HepG2 (cell line): ENCODE results near the gene MYO5B. TPM values are rescaled to one million over a fixed set of nuclear protein-coding genes. Genes with fewer than 3 reads are reported as not detected.

Source experiments
- ATAC-seq: fragments of 200-7000 bp; cut with Tn5 transposase; 3 replicates; pipeline ENCODE4 v1.9.1; 2020; ENCODE audit warnings: mild to moderate bottlenecking, moderate library complexity
- BruUV-seq: library from RNA; stranded (reverse); fragments of 400-500 nt; replicated peaks from 2 replicates; lab custom pipeline; 2021; lab: Mats Ljungman, UMichigan
- CTCF ChIA-PET: fragments of 300-600 bp; formaldehyde crosslinking; extraction: SDS; loops from one replicate; lab custom pipeline; 2021; ENCODE audit warnings: low total read pairs, inconsistent platforms, low intra/inter-chr PET ratio; lab: Yijun Ruan, JAX
- POLR2A ChIA-PET: fragments of 350-600 bp; sonication (Branson Sonifier 250); formaldehyde crosslinking; loops from one replicate; lab custom pipeline; 2020; ENCODE audit warnings: antibody characterized with exemption, inconsistent platforms; lab: Yijun Ruan, JAX
- DNase-seq: peaks from one replicate; pipeline ENCODE4 v3.0.0-alpha.2; 2015; ENCODE audit warnings: low spot score
- FAIRE-seq: peaks from 3 replicates; lab custom pipeline; 2011; peaks lifted over from hg19 to GRCh38; lab: Jason Lieb, UNC
- H2AFZ ChIP-seq: one replicate; pipeline ENCODE4 v1.6.1; 2011; ENCODE audit warnings: low read length, inconsistent platforms
- H3K27ac ChIP-seq: fragments of 300-600 bp; 3 replicates; pipeline ENCODE4 v1.8.0; 2011; ENCODE audit warnings: mixed run types, mild to moderate bottlenecking, mixed read lengths, low read length, inconsistent platforms; ENCODE audit not compliant: insufficient read depth; ENCODE audit errors: extremely low read length
- H3K27me3 ChIP-seq, 2 experiments: fragments of 200-600 bp in 1 of 2; 2 replicates in 1 of 2; 3 replicates in 1 of 2; pipeline versions ENCODE4 v1.6.0 to v1.8.0; 2011; ENCODE audit warnings: low read length in 2 of 2, mild to moderate bottlenecking in 2 of 2, moderate library complexity in 2 of 2, inconsistent platforms in 1 of 2; ENCODE audit not compliant: insufficient read depth in 2 of 2, control insufficient read depth in 1 of 2
- H3K36me3 ChIP-seq, 2 experiments: fragments of 200-600 bp in 1 of 2; replicated peaks in 1 of 2; 2 replicates in 1 of 2; 3 replicates in 1 of 2; pipeline versions ENCODE4 v1.5.1 to v1.8.0; 2011; ENCODE audit warnings: low read length in 2 of 2, inconsistent platforms in 1 of 2; ENCODE audit not compliant: insufficient read depth in 2 of 2, control insufficient read depth in 1 of 2
- H3K4me1 ChIP-seq: 2 replicates; pipeline ENCODE4 v1.5.1; 2012; ENCODE audit warnings: low read length, inconsistent platforms; ENCODE audit not compliant: insufficient read depth
- H3K4me2 ChIP-seq: 2 replicates; pipeline ENCODE4 v1.6.0; 2011; ENCODE audit warnings: low read depth, low read length, inconsistent platforms
- H3K4me3 ChIP-seq, 3 experiments: fragments of 200-600 bp in 1 of 3; sonication (generic), shearing (Covaris generic) in 1 of 3; replicated peaks in 1 of 3; 2 replicates each; pipeline ENCODE4 v1.5.1; 2011 to 2016; ENCODE audit warnings: low read length in 3 of 3, inconsistent platforms in 2 of 3, low read depth in 2 of 3, mild to moderate bottlenecking in 2 of 3, control low read depth in 1 of 3, mixed read lengths in 1 of 3; ENCODE audit not compliant: insufficient read depth in 1 of 3
- H3K79me2 ChIP-seq: one replicate; pipeline ENCODE4 v1.6.1; 2011; ENCODE audit warnings: low read length, inconsistent platforms; ENCODE audit not compliant: insufficient read depth
- H3K9ac ChIP-seq: 2 replicates; pipeline ENCODE4 v1.6.0; 2011; ENCODE audit warnings: mild to moderate bottlenecking, low read depth, low read length, inconsistent platforms; ENCODE audit not compliant: insufficient read depth
- H3K9me3 ChIP-seq: 2 replicates; pipeline ENCODE4 v1.5.1; 2012; ENCODE audit warnings: mild to moderate bottlenecking, low read length
- H4K20me1 ChIP-seq: 2 replicates; pipeline ENCODE4 v1.6.0; 2011; ENCODE audit warnings: inconsistent platforms, mild to moderate bottlenecking, low read length, moderate library complexity; ENCODE audit not compliant: insufficient read depth
- HBP1 ChIP-seq: IDR thresholded peaks from 2 replicates; pipeline ENCODE4 v1.6.1; 2016; ENCODE audit warnings: low read depth, control low read depth
- HOXA7 ChIP-seq: sonication (generic); formaldehyde crosslinking; IDR thresholded peaks from 2 replicates; pipeline ENCODE4 v1.8.1; 2022; ENCODE audit warnings: mild to moderate bottlenecking, missing genetic modification reagents, moderate library complexity
- TIGD3 ChIP-seq: sonication (generic); formaldehyde crosslinking; IDR thresholded peaks from 2 replicates; pipeline ENCODE4 v1.5.1; 2020; ENCODE audit warnings: mild to moderate bottlenecking, missing genetic modification reagents, borderline replicate concordance
- ZNF264 ChIP-seq: sonication (generic); formaldehyde crosslinking; IDR thresholded peaks from 2 replicates; pipeline ENCODE4 v1.4.0; 2020; ENCODE audit warnings: missing genetic modification reagents
- ZNF326 ChIP-seq: sonication (generic); formaldehyde crosslinking; IDR thresholded peaks from 2 replicates; pipeline ENCODE4 v1.4.0; 2020; ENCODE audit warnings: missing genetic modification reagents, borderline replicate concordance
- ZSCAN12 ChIP-seq: sonication (generic); formaldehyde crosslinking; IDR thresholded peaks from 2 replicates; pipeline ENCODE4 v1.9.0; 2021; ENCODE audit warnings: mild to moderate bottlenecking, missing genetic modification reagents
- WGBS: methylation state at CpG from one replicate; pipeline ENCODE4 v1.1.6; 2017; ENCODE audit warnings: low lambda C conversion rate; 5-methylcytosine and 5-hydroxymethylcytosine counted together
- in situ Hi-C: cut with HindIII; loops from 2 replicates; pipeline ENCODE4 v1.10.0; 2017; ENCODE audit warnings: low pct_unique_long_range_greater_than_20kb; ENCODE audit not compliant: extremely low pct_ligation_motif_present
- intact Hi-C: fragments of 100-400 bp; cut with micrococcal nuclease; formaldehyde crosslinking; loops from one replicate; pipeline ENCODE4 v1.10.0; 2022; ENCODE audit not compliant: unreplicated experiment
- polyA plus RNA-seq, 8 experiments: library from polyadenylated mRNA; depleted of rRNA in 3 of 8; stranded (reverse) in 7 of 8; unstranded in 1 of 8; fragments of >200 nt; fragmentation: Illumina TruSeq in 4 of 8; extraction: Trizol in 4 of 8; gene quantifications; 2 replicates each; pipeline versions ENCODE4 v1.2.1 to v1.2.3, GENCODE V29; 2011 to 2016; ENCODE audit warnings: low read depth in 4 of 8, missing spikeins in 1 of 8, mixed read lengths in 1 of 8; ENCODE audit not compliant: insufficient read depth in 1 of 8
- total RNA-seq, 5 experiments: library from RNA; depleted of rRNA; stranded (reverse); fragments of >200 nt; fragmentation: Illumina TruSeq; extraction: Trizol; gene quantifications; 2 replicates each; pipeline ENCODE4 v1.2.3, GENCODE V29; 2016; ENCODE audit warnings: low read depth in 1 of 5

Gene MYO5B
- total and polyA plus RNA-seq, 2 of the 13 experiments (the other 11 are each of a cell fraction or from before 2014, with no cell fraction given), result 13.1 to 24.0 TPM

GRCh38 chr18:50199921-50200320 lies 5.0 kb upstream of the MYO5B start:
- ChIA-PET POLR2A (no interaction called here), CTCF (no interaction called here)
- Histone ChIP-seq H3K4me3 (no peak overlapping the region), H3K27me3 (peaks cover 0 to 31% of the 10 kb centered on the region in 2 experiments; a peak in 4 of 5 replicates), H3K4me2 (no peak overlapping the region), H3K36me3 (no peaks in the 10 kb centered on the region), H3K79me2 (no peaks in the 10 kb centered on the region), H2AFZ (no peak overlapping the region), H3K9ac (no peak overlapping the region), H4K20me1 (no peaks in the 10 kb centered on the region), H3K9me3 (no peaks in the 10 kb centered on the region)
- ATAC-seq (no peak), DNase-seq (no peak)
- intact Hi-C loops (no loop called here), in situ Hi-C loops (loop anchor here (5.0 to 10.0 kb wide), 2 partner anchors 143 to 285 kb away; no protein-coding TSS in a partner anchor)
- BruUV-seq, result no TSS peak
- TF ChIP-seq ZSCAN12 (no peak), HBP1 (CRISPR knock-in tag) (no peak), HOXA7 (no peak), ZNF264 (CRISPR knock-in tag) (no peak), TIGD3 (no peak), ZNF326 (CRISPR knock-in tag) (no peak)
- TF ChIP-seq, all 625 proteins: peak for 0
- no peak for FAIRE-seq
- peaks cover 26% of the 10 kb centered on the region for H3K4me1 ChIP-seq
- WGBS, result 67% methylated on average over 1 of the region's 1 CpG
- no peak overlapping the region for H3K27ac ChIP-seq
